Activated CD4-positive, alpha-beta T cell treated with anti-CD3 and anti-CD28 coated beads for 24 hours (primary cell): Measurements from ENCODE around the gene CIRBP.
"Not testable (repeated sequence)": the region's sequence is repeated elsewhere in the genome, so short reads cannot be mapped to it uniquely, and the experiment has no call there.

Experiments used
- DNase-seq, 2 donors: peaks; one replicate each; pipeline ENCODE4 v3.0.0-alpha.2; 2020; ENCODE audit warnings: low read depth in 2 of 2

CIRBP gene

GRCh38 chr19:1309977-1310852, 41.1 kb downstream of the CIRBP start:
- DNase-seq, result no peak

- no peak for DNase-seq
Measured at GRCh38 chr19:1310853-1311180, 41.7 kb downstream of the CIRBP start.

- no peak for DNase-seq
Measured at GRCh38 chr19:1311543-1312091, 42.5 kb downstream of the CIRBP start.

- no peak for DNase-seq
Measured at GRCh38 chr19:1312767-1313694, 43.9 kb downstream of the CIRBP start.

GRCh38 chr19:1313695-1314613, 44.8 kb downstream of the CIRBP start:
- no peak for DNase-seq

GRCh38 chr19:1315470-1316166, 46.5 kb downstream of the CIRBP start:
- DNase-seq, result peak in 1 of 2 donors; percentile 28

- no peak for DNase-seq
Measured at GRCh38 chr19:1316466-1316865, 47.3 kb downstream of the CIRBP start.

GRCh38 chr19:1317274-1318003, 48.3 kb downstream of the CIRBP start:
- no peak for DNase-seq

GRCh38 chr19:1318678-1319471, 49.7 kb downstream of the CIRBP start:
- DNase-seq, result no peak

GRCh38 chr19:1320282-1320650, 51.1 kb downstream of the CIRBP start:
- DNase-seq, result not testable (repeated sequence)

- no peak for DNase-seq
Measured at GRCh38 chr19:1321539-1321938, 52.4 kb downstream of the CIRBP start.

GRCh38 chr19:1322198-1322981, 53.3 kb downstream of the CIRBP start:
- no peak for DNase-seq

- DNase-seq, result no peak
Measured at GRCh38 chr19:1324249-1324805, 55.2 kb downstream of the CIRBP start.
